PC-9 (cell line): Measurements from ENCODE around the gene NUDT5. TPM values are rescaled to one million over a fixed set of nuclear protein-coding genes. Genes with fewer than 3 reads are reported as not detected.

Experiments used
- BruUV-seq: library from RNA; stranded (reverse); fragments of 400-500 nt; replicated peaks from 2 replicates; lab custom pipeline; 2021; lab: Mats Ljungman, UMichigan
- CTCF ChIA-PET: fragments of 300-600 bp; sonication (Branson Sonifier 250); formaldehyde crosslinking; loops from one replicate; lab custom pipeline; 2022; ENCODE audit warnings: antibody characterized with exemption; lab: Charles Lee
- POLR2A ChIA-PET: fragments of 300-600 bp; sonication (Branson Sonifier 250); formaldehyde crosslinking; loops from one replicate; lab custom pipeline; 2022; ENCODE audit warnings: antibody characterized with exemption; ENCODE audit not compliant: unreplicated experiment; lab: Charles Lee
- DNase-seq, 2 experiments: peaks; one replicate each; pipeline versions ENCODE4 v3.0.0 to v3.0.0-alpha.2; 2015 to 2022; ENCODE audit warnings: mixed read lengths in 1 of 2
- H2AFZ ChIP-seq: fragments of 200-600 bp; sonication (generic); 2 replicates; pipeline ENCODE4 v1.8.1; 2017; ENCODE audit warnings: antibody characterized with exemption
- H3F3A ChIP-seq: fragments of 200-600 bp; sonication (generic); 2 replicates; pipeline ENCODE4 v1.8.1; 2017; ENCODE audit warnings: antibody characterized with exemption, mild to moderate bottlenecking, low read depth; ENCODE audit not compliant: insufficient read depth
- H3K27ac ChIP-seq: fragments of 200-600 bp; sonication (generic); 2 replicates; pipeline ENCODE4 v1.6.1; 2016; ENCODE audit warnings: mixed run types
- H3K27me3 ChIP-seq: fragments of 200-600 bp; sonication (generic); 2 replicates; pipeline ENCODE4 v1.6.1; 2016; ENCODE audit warnings: low read depth, mixed run types; ENCODE audit not compliant: insufficient read depth
- H3K36me3 ChIP-seq: fragments of 200-600 bp; sonication (generic); 2 replicates; pipeline ENCODE4 v1.6.1; 2016; ENCODE audit warnings: low read depth, mixed run types
- H3K4me1 ChIP-seq: fragments of 200-600 bp; sonication (generic); replicated peaks from 2 replicates; pipeline ENCODE4 v1.6.1; 2016; ENCODE audit warnings: mixed run types; ENCODE audit not compliant: insufficient read depth
- H3K4me2 ChIP-seq: fragments of 200-600 bp; sonication (generic); 2 replicates; pipeline ENCODE4 v1.6.1; 2017; ENCODE audit warnings: mixed run types
- H3K4me3 ChIP-seq: fragments of 200-600 bp; sonication (generic); 2 replicates; pipeline ENCODE4 v1.6.1; 2016; ENCODE audit warnings: mixed run types
- H3K79me2 ChIP-seq: fragments of 200-600 bp; sonication (generic); 2 replicates; pipeline ENCODE4 v1.6.1; 2017; ENCODE audit warnings: low read depth, mixed run types
- H3K9me2 ChIP-seq: fragments of 200-600 bp; sonication (generic); 2 replicates; pipeline ENCODE4 v1.8.1; 2017; ENCODE audit warnings: mild to moderate bottlenecking; ENCODE audit not compliant: insufficient read depth
- H3K9me3 ChIP-seq: fragments of 200-600 bp; sonication (generic); 2 replicates; pipeline ENCODE4 v1.8.1; 2016; ENCODE audit warnings: low read depth; ENCODE audit not compliant: insufficient read depth
- H4K20me1 ChIP-seq: fragments of 200-600 bp; sonication (generic); 2 replicates; pipeline ENCODE4 v1.8.1; 2017; ENCODE audit not compliant: insufficient read depth
- CTCF ChIP-seq: fragments of 200-600 bp; sonication (generic); conservative IDR thresholded peaks from 2 replicates; pipeline ENCODE4 v1.6.1; 2017; ENCODE audit warnings: mixed run types, antibody characterized with exemption, mild to moderate bottlenecking, moderate library complexity
- EZH2 ChIP-seq: fragments of 200-600 bp; sonication (generic); IDR thresholded peaks from 2 replicates; pipeline ENCODE4 v1.8.0; 2017; ENCODE audit warnings: antibody characterized with exemption, low read depth
- intact Hi-C: fragments of 100-400 bp; cut with micrococcal nuclease; formaldehyde crosslinking; loops from one replicate; pipeline ENCODE4 v1.10.0; 2022; ENCODE audit not compliant: unreplicated experiment
- total RNA-seq: library from RNA; stranded (reverse); gene quantifications from 2 replicates; pipeline ENCODE4 v1.2.3, GENCODE V29; 2021

The NUDT5 gene
- total RNA-seq, 1 experiment from 2014 or later, result 82.0 TPM

DNA sequence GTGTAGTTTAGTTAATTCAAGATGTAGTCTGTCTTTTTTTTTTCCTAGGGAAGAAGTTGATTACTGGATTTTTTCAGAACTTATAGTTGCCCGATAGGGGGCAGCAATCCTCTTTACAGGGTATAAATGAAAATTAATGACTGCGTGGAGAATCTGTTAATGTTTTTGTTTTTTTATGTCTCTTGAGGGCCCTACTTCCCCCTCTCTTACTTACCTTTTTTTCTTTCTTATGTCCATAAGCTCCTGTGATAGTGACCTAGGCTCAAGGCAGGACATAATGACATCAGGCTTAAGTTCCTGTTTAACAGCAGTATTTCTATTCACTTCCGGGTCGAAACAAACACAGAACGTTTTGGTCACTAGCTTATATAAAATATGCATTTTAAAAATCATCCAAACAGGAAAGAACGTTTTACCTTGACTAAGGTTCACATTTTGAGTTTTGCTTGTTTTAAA is 19.1 kb upstream of the NUDT5 start:
- BruUV-seq, result no TSS peak
- H3K27ac ChIP-seq, result no peak overlapping the region
- 0 out of 2 replicates have a peak, but pooled peaks cover 4% of the 10 kb centered on the region for H3K79me2 ChIP-seq
- peaks cover 6% of the 10 kb centered on the region for H4K20me1 ChIP-seq
- TF ChIP-seq EZH2 (no peak), CTCF (peak; percentile 76)
- ChIA-PET POLR2A (no interaction called here), CTCF (interaction anchor here (0.6 to 0.7 kb wide), 3 partner anchors 10 to 1581 kb away, joined by 3 to 4 read pairs (median 3); no protein-coding TSS in a partner anchor)
- peaks cover 5% of the 10 kb centered on the region; the same call in 1 of the 2 replicates for H3F3A ChIP-seq
- H2AFZ ChIP-seq, result no peak overlapping the region
- H3K4me1 ChIP-seq, result no peaks in the 10 kb centered on the region
- H3K27me3 ChIP-seq, result no peaks in the 10 kb centered on the region
- H3K9me2 ChIP-seq, result no peaks in the 10 kb centered on the region
- H3K36me3 ChIP-seq, result peaks cover 23% of the 10 kb centered on the region; the same call in 1 of the 2 replicates
- intact Hi-C loops, result loop anchor here (1.0 to 5.0 kb wide), 4 partner anchors 443 to 860 kb away; no protein-coding TSS in a partner anchor
- H3K4me3 ChIP-seq, result no peak overlapping the region
- H3K4me2 ChIP-seq, result no peak overlapping the region
- DNase-seq, result peak in 1 of 2 experiments; percentile 7
- no peaks in the 10 kb centered on the region for H3K9me3 ChIP-seq

DNA sequence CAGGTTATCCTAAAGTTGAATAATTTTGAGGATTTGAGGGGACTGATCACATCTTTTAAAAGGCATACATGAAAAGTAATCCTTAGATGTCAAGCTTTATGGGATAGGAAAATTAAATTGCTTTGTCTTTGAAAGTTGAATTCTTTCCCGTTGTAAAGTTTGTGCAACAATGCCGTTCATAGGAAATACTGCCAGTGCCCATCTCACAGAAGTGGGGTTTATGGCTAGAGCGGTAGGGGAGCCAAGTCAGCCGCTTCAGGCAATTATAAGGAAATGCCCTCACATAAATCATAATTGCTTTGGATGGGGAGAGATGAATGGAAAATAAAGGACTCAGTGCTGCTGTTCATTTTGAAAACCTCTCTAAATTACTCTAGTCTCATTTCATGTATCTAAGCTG is 18.4 kb upstream of the NUDT5 start:
- no peak for DNase-seq
- H2AFZ ChIP-seq, result no peak overlapping the region
- BruUV-seq, result no TSS peak
- no peaks in the 10 kb centered on the region for H3K9me3 ChIP-seq
- peaks cover 6% of the 10 kb centered on the region for H4K20me1 ChIP-seq
- no peak overlapping the region for H3K4me3 ChIP-seq
- no peaks in the 10 kb centered on the region for H3K9me2 ChIP-seq
- no peak overlapping the region for H3K4me2 ChIP-seq
- 0 out of 2 replicates have a peak, but pooled peaks cover 4% of the 10 kb centered on the region for H3K79me2 ChIP-seq
- H3F3A ChIP-seq, result peaks cover 5% of the 10 kb centered on the region; the same call in 1 of the 2 replicates
- intact Hi-C loops, result loop anchor here (1.0 to 5.0 kb wide), 4 partner anchors 443 to 861 kb away; no protein-coding TSS in a partner anchor
- ChIA-PET POLR2A (no interaction called here), CTCF (no interaction called here)
- H3K27ac ChIP-seq, result no peak overlapping the region
- no peak for TF ChIP-seq EZH2
- TF ChIP-seq CTCF, result no peak
- H3K27me3 ChIP-seq, result no peaks in the 10 kb centered on the region
- H3K4me1 ChIP-seq, result no peaks in the 10 kb centered on the region
- H3K36me3 ChIP-seq, result peaks cover 22% of the 10 kb centered on the region; the same call in 1 of the 2 replicates

DNA sequence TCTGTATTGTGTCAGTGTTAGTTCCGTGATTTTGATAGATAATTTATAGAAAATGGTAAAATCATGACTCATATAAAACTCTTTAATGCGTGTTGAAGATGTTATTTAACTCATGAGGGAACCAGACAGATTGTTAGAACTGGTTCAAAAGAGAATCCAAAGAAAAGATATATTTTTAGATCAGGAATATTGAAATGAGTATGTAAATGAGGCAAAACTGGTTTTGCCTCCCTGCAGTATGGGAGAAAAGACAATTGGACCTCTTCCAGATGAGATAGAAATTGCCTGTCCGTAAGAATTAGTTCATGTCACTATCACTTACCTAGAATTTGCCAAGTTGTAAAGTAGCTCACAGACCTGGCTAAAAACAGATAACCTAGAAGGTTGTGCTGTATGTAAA is 17.9 kb upstream of the NUDT5 start:
- CTCF ChIA-PET, result no interaction called here
- BruUV-seq, result no TSS peak
- no peak overlapping the region for H3K27ac ChIP-seq
- intact Hi-C loops, result loop anchor here (1.0 to 5.0 kb wide), 4 partner anchors 444 to 861 kb away; no protein-coding TSS in a partner anchor
- 0 out of 2 replicates have a peak, but pooled peaks cover 4% of the 10 kb centered on the region for H3K79me2 ChIP-seq
- H4K20me1 ChIP-seq, result peaks cover 6% of the 10 kb centered on the region
- H3K27me3 ChIP-seq, result no peaks in the 10 kb centered on the region
- H3K4me3 ChIP-seq, result no peak overlapping the region
- POLR2A ChIA-PET, result no interaction called here
- TF ChIP-seq EZH2 (no peak), CTCF (no peak)
- peaks cover 19% of the 10 kb centered on the region; the same call in 1 of the 2 replicates for H3K36me3 ChIP-seq
- no peak overlapping the region for H2AFZ ChIP-seq
- H3K9me2 ChIP-seq, result no peaks in the 10 kb centered on the region
- H3K4me1 ChIP-seq, result no peaks in the 10 kb centered on the region
- DNase-seq, result no peak
- no peaks in the 10 kb centered on the region for H3K9me3 ChIP-seq
- no peak overlapping the region for H3K4me2 ChIP-seq
- H3F3A ChIP-seq, result peaks cover 5% of the 10 kb centered on the region; the same call in 1 of the 2 replicates
